Keratinocyte (primary cell): Measurements from ENCODE around the gene DMD. TPM values are rescaled to one million over a fixed set of nuclear protein-coding genes. Genes with fewer than 3 reads are reported as not detected.

ENCODE experiments used
- DNase-seq: peaks from one replicate; pipeline ENCODE4 v3.0.0-alpha.2; 2011; ENCODE audit warnings: low read depth, missing footprints, low spot score
- FAIRE-seq: peaks from 2 replicates; lab custom pipeline; 2011; peaks lifted over from hg19 to GRCh38; lab: Jason Lieb, UNC
- H2AFZ ChIP-seq: 2 replicates; pipeline ENCODE4 v1.6.0; 2012; ENCODE audit warnings: low read length, control low read depth, inconsistent platforms; ENCODE audit not compliant: control insufficient read depth
- H3K27ac ChIP-seq: 2 replicates; pipeline ENCODE4 v1.5.1; 2011; ENCODE audit warnings: low read length; ENCODE audit not compliant: control insufficient read depth, insufficient read depth
- H3K27me3 ChIP-seq: 3 replicates; pipeline ENCODE4 v1.6.0; 2011; ENCODE audit warnings: low read length; ENCODE audit not compliant: control insufficient read depth, insufficient read depth; ENCODE audit errors: extremely low read depth
- H3K36me3 ChIP-seq, 2 experiments: 2 replicates in 1 of 2; 3 replicates in 1 of 2; pipeline ENCODE4 v1.5.1; 2011; ENCODE audit warnings: low read length in 2 of 2, mild to moderate bottlenecking in 1 of 2; ENCODE audit not compliant: control insufficient read depth in 2 of 2, insufficient read depth in 2 of 2; ENCODE audit errors: extremely low read depth in 1 of 2
- H3K4me1 ChIP-seq: 3 replicates; pipeline ENCODE4 v1.5.1; 2011; ENCODE audit warnings: low read length; ENCODE audit not compliant: control insufficient read depth, insufficient read depth; ENCODE audit errors: extremely low read depth
- H3K4me2 ChIP-seq: 3 replicates; pipeline ENCODE4 v1.6.0; 2011; ENCODE audit warnings: low read depth, low read length; ENCODE audit not compliant: control insufficient read depth, insufficient read depth; ENCODE audit errors: extremely low read depth
- H3K4me3 ChIP-seq, 3 experiments: fragments of 200-600 bp in 1 of 3; sonication (generic) in 1 of 3; 2 replicates in 2 of 3; 3 replicates in 1 of 3; pipeline ENCODE4 v1.5.1; 2011 to 2016; ENCODE audit warnings: low read length in 3 of 3, mild to moderate bottlenecking in 3 of 3, control low read depth in 2 of 3, inconsistent platforms in 1 of 3, low read depth in 1 of 3, mixed read lengths in 1 of 3, mixed run types in 1 of 3, moderate library complexity in 1 of 3; ENCODE audit not compliant: control insufficient read depth in 2 of 3, insufficient read depth in 2 of 3; ENCODE audit errors: extremely low read depth in 1 of 3
- H3K79me2 ChIP-seq: 2 replicates; pipeline ENCODE4 v1.6.0; 2012; ENCODE audit warnings: low read length; ENCODE audit not compliant: control insufficient read depth, insufficient read depth
- H3K9ac ChIP-seq: 3 replicates; pipeline ENCODE4 v1.6.0; 2011; ENCODE audit warnings: low read length; ENCODE audit not compliant: control insufficient read depth, insufficient read depth; ENCODE audit errors: extremely low read depth
- H3K9me1 ChIP-seq: 3 replicates; pipeline ENCODE4 v1.6.0; 2011; ENCODE audit warnings: low read length; ENCODE audit not compliant: control insufficient read depth, insufficient read depth; ENCODE audit errors: extremely low read depth
- H3K9me3 ChIP-seq: 2 replicates; pipeline ENCODE4 v1.5.1; 2012; ENCODE audit warnings: low read depth, low read length; ENCODE audit not compliant: control insufficient read depth
- H4K20me1 ChIP-seq: 3 replicates; pipeline ENCODE4 v1.6.0; 2011; ENCODE audit warnings: low read length; ENCODE audit not compliant: control insufficient read depth, insufficient read depth; ENCODE audit errors: extremely low read depth
- EZH2 ChIP-seq: IDR thresholded peaks from one replicate; pipeline ENCODE4 v1.6.1; 2012; ENCODE audit warnings: inconsistent platforms, mild to moderate bottlenecking, low read length, moderate library complexity
- dilution Hi-C: fragments of 300-500 bp; cut with MboI; formaldehyde crosslinking; loops from one replicate; pipeline ENCODE4 v1.7.0; 2020; ENCODE audit warnings: low sequenced_read_pairs; ENCODE audit not compliant: extremely low pct_ligation_motif_present
- polyA plus RNA-seq, 5 experiments: library from polyadenylated mRNA; depleted of rRNA in 3 of 5; stranded (reverse) in 3 of 5; stranded (forward) in 1 of 5; unstranded in 1 of 5; fragments of >200 nt; gene quantifications; 1 replicate in 1 of 5; 2 replicates in 3 of 5; 3 replicates in 1 of 5; pipeline versions ENCODE4 v1.2.1 to v1.2.3, GENCODE V29; 2011 to 2012; ENCODE audit warnings: missing spikeins in 2 of 5, low read depth in 1 of 5, low replicate concordance in 1 of 5
- TF ChIP-seq, protein P1 (sequence below), 3 experiments: IDR thresholded peaks in 1 of 3; conservative IDR thresholded peaks in 1 of 3; optimal IDR thresholded peaks in 1 of 3; 2 replicates in 2 of 3; 3 replicates in 1 of 3; pipeline versions ENCODE3 to v1.5.1; 2011; ENCODE audit warnings: low read length in 3 of 3, mild to moderate bottlenecking in 3 of 3, moderate library complexity in 2 of 3, control low read depth in 1 of 3, inconsistent platforms in 1 of 3; ENCODE audit not compliant: insufficient read depth in 2 of 3; ENCODE audit errors: extremely low read depth in 1 of 3

The DMD gene
- polyA plus RNA-seq, 1 donor (not counting 4 experiments of a cell fraction or from before 2014, with no cell fraction given), result 8.9 TPM

GRCh38 chrX:32562261-32562660, 649.1 kb downstream of the DMD start:
- DNase-seq, result no peak
- Histone ChIP-seq H3K79me2 (no peaks in the 10 kb centered on the region), H4K20me1 (no peaks in the 10 kb centered on the region), H3K4me3 (no peak overlapping the region), H3K27me3 (no peaks in the 10 kb centered on the region), H3K9ac (no peak overlapping the region), H3K27ac (no peak overlapping the region), H3K9me3 (no peaks in the 10 kb centered on the region), H2AFZ (no peak overlapping the region), H3K4me2 (no peak overlapping the region), H3K36me3 (no peaks in the 10 kb centered on the region), H3K4me1 (no peaks in the 10 kb centered on the region), H3K9me1 (no peaks in the 10 kb centered on the region)
- FAIRE-seq, result no peak
- no peak for TF ChIP-seq EZH2
- TF ChIP-seq, protein P1, sequence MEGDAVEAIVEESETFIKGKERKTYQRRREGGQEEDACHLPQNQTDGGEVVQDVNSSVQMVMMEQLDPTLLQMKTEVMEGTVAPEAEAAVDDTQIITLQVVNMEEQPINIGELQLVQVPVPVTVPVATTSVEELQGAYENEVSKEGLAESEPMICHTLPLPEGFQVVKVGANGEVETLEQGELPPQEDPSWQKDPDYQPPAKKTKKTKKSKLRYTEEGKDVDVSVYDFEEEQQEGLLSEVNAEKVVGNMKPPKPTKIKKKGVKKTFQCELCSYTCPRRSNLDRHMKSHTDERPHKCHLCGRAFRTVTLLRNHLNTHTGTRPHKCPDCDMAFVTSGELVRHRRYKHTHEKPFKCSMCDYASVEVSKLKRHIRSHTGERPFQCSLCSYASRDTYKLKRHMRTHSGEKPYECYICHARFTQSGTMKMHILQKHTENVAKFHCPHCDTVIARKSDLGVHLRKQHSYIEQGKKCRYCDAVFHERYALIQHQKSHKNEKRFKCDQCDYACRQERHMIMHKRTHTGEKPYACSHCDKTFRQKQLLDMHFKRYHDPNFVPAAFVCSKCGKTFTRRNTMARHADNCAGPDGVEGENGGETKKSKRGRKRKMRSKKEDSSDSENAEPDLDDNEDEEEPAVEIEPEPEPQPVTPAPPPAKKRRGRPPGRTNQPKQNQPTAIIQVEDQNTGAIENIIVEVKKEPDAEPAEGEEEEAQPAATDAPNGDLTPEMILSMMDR (optimal IDR thresholded peaks at IDR 0.05 in 1 of 3, IDR thresholded peaks at IDR 0.05 in 1 of 3, conservative IDR thresholded peaks at IDR 0.05 in 1 of 3; ENCODE audit: extremely low read depth in 1 of 3, insufficient read depth in 2 of 3, low read length in 3 of 3), result no peak
- dilution Hi-C loops, result no loop called here

DNA sequence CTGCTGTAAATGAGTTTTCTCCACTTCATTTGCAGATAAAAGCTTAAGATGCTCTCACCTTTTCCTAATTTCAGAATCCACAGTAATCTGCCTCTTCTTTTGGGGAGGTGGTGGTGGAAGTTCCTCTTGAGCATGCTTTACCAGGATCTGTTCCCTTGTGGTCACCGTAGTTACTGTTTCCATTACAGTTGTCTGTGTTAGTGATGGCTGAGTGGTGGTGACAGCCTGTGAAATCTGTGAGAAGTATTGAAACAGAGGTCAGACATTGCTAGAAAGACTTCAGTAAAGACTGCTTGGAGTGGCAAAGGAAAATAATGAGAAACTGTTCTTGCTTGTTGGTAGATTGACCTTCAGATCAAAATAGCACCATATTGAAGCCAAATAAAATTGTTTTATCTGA, 666.2 kb downstream of the DMD start:
- Histone ChIP-seq H4K20me1 (no peaks in the 10 kb centered on the region), H3K27ac (no peak overlapping the region), H3K9me3 (no peaks in the 10 kb centered on the region), H3K4me2 (no peak overlapping the region), H3K4me3 (no peak overlapping the region), H3K4me1 (no peaks in the 10 kb centered on the region), H2AFZ (no peak overlapping the region), H3K9ac (no peak overlapping the region), H3K9me1 (no peaks in the 10 kb centered on the region), H3K27me3 (no peaks in the 10 kb centered on the region), H3K79me2 (no peaks in the 10 kb centered on the region), H3K36me3 (no peaks in the 10 kb centered on the region)
- TF ChIP-seq, protein P1 (optimal IDR thresholded peaks at IDR 0.05 in 1 of 3, IDR thresholded peaks at IDR 0.05 in 1 of 3, conservative IDR thresholded peaks at IDR 0.05 in 1 of 3; ENCODE audit: extremely low read depth in 1 of 3, insufficient read depth in 2 of 3, low read length in 3 of 3), result no peak
- TF ChIP-seq EZH2, result no peak
- dilution Hi-C loops, result loop anchor here (25.0 kb wide), 1 partner anchor 792 kb away; no protein-coding TSS in a partner anchor
- no peak for DNase-seq
- no peak for FAIRE-seq
